NCI-H2227 treated with DMSO at 0.1 percent for 48 hours (cell line): ENCODE data around the gene MRPS24.
"Not testable (repeated sequence)": the region's sequence is repeated elsewhere in the genome, so short reads cannot be mapped to it uniquely, and the experiment has no call there.

Source experiments
- DNase-seq: peaks from one replicate; lab custom pipeline; 2025; lab: John Stamatoyannopoulos, UW

Gene MRPS24

GRCh38 chr7:43838201-43838658, 31.1 kb downstream of the MRPS24 start:
- DNase-seq = no peak

- DNase-seq = no peak
Observed at GRCh38 chr7:43834463-43835251, 34.7 kb downstream of the MRPS24 start.

- DNase-seq = not testable (repeated sequence)
Observed at GRCh38 chr7:43830917-43831316, 38.4 kb downstream of the MRPS24 start.

- DNase-seq = no peak
Observed at GRCh38 chr7:43825391-43825808, 43.9 kb downstream of the MRPS24 start.

- DNase-seq = no peak
Observed at GRCh38 chr7:43824963-43825362, 44.4 kb downstream of the MRPS24 start.

- not testable (repeated sequence) for DNase-seq
Observed at GRCh38 chr7:43824513-43824912, 44.8 kb downstream of the MRPS24 start.

GRCh38 chr7:43823941-43824340, 45.4 kb downstream of the MRPS24 start:
- DNase-seq = no peak

GRCh38 chr7:43823425-43823824, 45.9 kb downstream of the MRPS24 start:
- not testable (repeated sequence) for DNase-seq
